Keratinocyte (primary cell): Measurements from ENCODE around the gene WIPF3. TPM values are rescaled to one million over a fixed set of nuclear protein-coding genes. Genes with fewer than 3 reads are reported as not detected.

Experiments used
- DNase-seq: peaks from one replicate; pipeline ENCODE4 v3.0.0-alpha.2; 2011; ENCODE audit warnings: low read depth, missing footprints, low spot score
- FAIRE-seq: peaks from 2 replicates; lab custom pipeline; 2011; peaks lifted over from hg19 to GRCh38; lab: Jason Lieb, UNC
- H2AFZ ChIP-seq: 2 replicates; pipeline ENCODE4 v1.6.0; 2012; ENCODE audit warnings: low read length, control low read depth, inconsistent platforms; ENCODE audit not compliant: control insufficient read depth
- H3K27ac ChIP-seq: 2 replicates; pipeline ENCODE4 v1.5.1; 2011; ENCODE audit warnings: low read length; ENCODE audit not compliant: control insufficient read depth, insufficient read depth
- H3K27me3 ChIP-seq: 3 replicates; pipeline ENCODE4 v1.6.0; 2011; ENCODE audit warnings: low read length; ENCODE audit not compliant: control insufficient read depth, insufficient read depth; ENCODE audit errors: extremely low read depth
- H3K36me3 ChIP-seq, 2 experiments: 2 replicates in 1 of 2; 3 replicates in 1 of 2; pipeline ENCODE4 v1.5.1; 2011; ENCODE audit warnings: low read length in 2 of 2, mild to moderate bottlenecking in 1 of 2; ENCODE audit not compliant: control insufficient read depth in 2 of 2, insufficient read depth in 2 of 2; ENCODE audit errors: extremely low read depth in 1 of 2
- H3K4me1 ChIP-seq: 3 replicates; pipeline ENCODE4 v1.5.1; 2011; ENCODE audit warnings: low read length; ENCODE audit not compliant: control insufficient read depth, insufficient read depth; ENCODE audit errors: extremely low read depth
- H3K4me2 ChIP-seq: 3 replicates; pipeline ENCODE4 v1.6.0; 2011; ENCODE audit warnings: low read depth, low read length; ENCODE audit not compliant: control insufficient read depth, insufficient read depth; ENCODE audit errors: extremely low read depth
- H3K4me3 ChIP-seq, 3 experiments: fragments of 200-600 bp in 1 of 3; sonication (generic) in 1 of 3; 2 replicates in 2 of 3; 3 replicates in 1 of 3; pipeline ENCODE4 v1.5.1; 2011 to 2016; ENCODE audit warnings: low read length in 3 of 3, mild to moderate bottlenecking in 3 of 3, control low read depth in 2 of 3, inconsistent platforms in 1 of 3, low read depth in 1 of 3, mixed read lengths in 1 of 3, mixed run types in 1 of 3, moderate library complexity in 1 of 3; ENCODE audit not compliant: control insufficient read depth in 2 of 3, insufficient read depth in 2 of 3; ENCODE audit errors: extremely low read depth in 1 of 3
- H3K79me2 ChIP-seq: 2 replicates; pipeline ENCODE4 v1.6.0; 2012; ENCODE audit warnings: low read length; ENCODE audit not compliant: control insufficient read depth, insufficient read depth
- H3K9ac ChIP-seq: 3 replicates; pipeline ENCODE4 v1.6.0; 2011; ENCODE audit warnings: low read length; ENCODE audit not compliant: control insufficient read depth, insufficient read depth; ENCODE audit errors: extremely low read depth
- H3K9me1 ChIP-seq: 3 replicates; pipeline ENCODE4 v1.6.0; 2011; ENCODE audit warnings: low read length; ENCODE audit not compliant: control insufficient read depth, insufficient read depth; ENCODE audit errors: extremely low read depth
- H3K9me3 ChIP-seq: 2 replicates; pipeline ENCODE4 v1.5.1; 2012; ENCODE audit warnings: low read depth, low read length; ENCODE audit not compliant: control insufficient read depth
- H4K20me1 ChIP-seq: 3 replicates; pipeline ENCODE4 v1.6.0; 2011; ENCODE audit warnings: low read length; ENCODE audit not compliant: control insufficient read depth, insufficient read depth; ENCODE audit errors: extremely low read depth
- EZH2 ChIP-seq: IDR thresholded peaks from one replicate; pipeline ENCODE4 v1.6.1; 2012; ENCODE audit warnings: inconsistent platforms, mild to moderate bottlenecking, low read length, moderate library complexity
- dilution Hi-C: fragments of 300-500 bp; cut with MboI; formaldehyde crosslinking; loops from one replicate; pipeline ENCODE4 v1.7.0; 2020; ENCODE audit warnings: low sequenced_read_pairs; ENCODE audit not compliant: extremely low pct_ligation_motif_present
- polyA plus RNA-seq, 5 experiments: library from polyadenylated mRNA; depleted of rRNA in 3 of 5; stranded (reverse) in 3 of 5; stranded (forward) in 1 of 5; unstranded in 1 of 5; fragments of >200 nt; gene quantifications; 1 replicate in 1 of 5; 2 replicates in 3 of 5; 3 replicates in 1 of 5; pipeline versions ENCODE4 v1.2.1 to v1.2.3, GENCODE V29; 2011 to 2012; ENCODE audit warnings: missing spikeins in 2 of 5, low read depth in 1 of 5, low replicate concordance in 1 of 5
- small RNA-seq, 3 experiments: library from RNA; depleted of rRNA; stranded (forward); fragments of <200 nt; gene quantifications; one replicate each; pipeline ENCODE3, GENCODE V24; 2012; ENCODE audit warnings: low read depth in 3 of 3, low replicate concordance in 1 of 3; ENCODE audit not compliant: insufficient read length in 3 of 3
- TF ChIP-seq, protein P1 (sequence below), 3 experiments: IDR thresholded peaks in 1 of 3; conservative IDR thresholded peaks in 1 of 3; optimal IDR thresholded peaks in 1 of 3; 2 replicates in 2 of 3; 3 replicates in 1 of 3; pipeline versions ENCODE3 to v1.5.1; 2011; ENCODE audit warnings: low read length in 3 of 3, mild to moderate bottlenecking in 3 of 3, moderate library complexity in 2 of 3, control low read depth in 1 of 3, inconsistent platforms in 1 of 3; ENCODE audit not compliant: insufficient read depth in 2 of 3; ENCODE audit errors: extremely low read depth in 1 of 3

Gene WIPF3
- polyA plus RNA-seq, 1 donor (not counting 4 experiments of a cell fraction or from before 2014, with no cell fraction given) = 0.04 TPM

DNA sequence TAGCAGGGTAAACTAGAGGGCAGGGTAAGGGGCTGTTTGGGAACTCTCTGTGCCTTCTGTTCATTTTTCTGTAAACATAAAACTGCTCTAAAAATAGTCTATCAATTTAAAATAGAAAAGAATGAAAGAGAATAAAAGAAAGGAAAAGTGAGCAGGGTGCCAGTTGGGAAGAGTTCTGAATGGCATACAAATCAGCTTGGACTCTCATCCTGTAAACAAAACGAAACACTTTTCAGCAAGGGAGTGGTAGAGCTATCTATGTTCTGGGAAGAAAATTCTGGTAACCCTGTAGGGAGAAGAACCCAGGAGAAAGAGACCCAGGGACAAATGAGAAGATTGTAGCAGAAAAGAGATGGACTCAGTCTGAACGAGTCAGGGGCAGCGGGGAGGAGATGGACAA lies 158.7 kb downstream of the WIPF3 start:
- H3K79me2 ChIP-seq = peaks cover 13% of the 10 kb centered on the region
- dilution Hi-C loops = no loop called here
- H4K20me1 ChIP-seq = peaks cover 6% of the 10 kb centered on the region
- H3K9ac ChIP-seq = no peak overlapping the region
- H3K9me1 ChIP-seq = no peaks in the 10 kb centered on the region
- peaks cover 1 to 5% of the 10 kb centered on the region in 2 experiments for H3K36me3 ChIP-seq
- no peaks in the 10 kb centered on the region for H3K9me3 ChIP-seq
- H3K27ac ChIP-seq = no peak overlapping the region
- DNase-seq = no peak
- no peaks in the 10 kb centered on the region for H3K27me3 ChIP-seq
- no peak overlapping the region for H2AFZ ChIP-seq
- no peak for TF ChIP-seq EZH2
- TF ChIP-seq, protein P1, sequence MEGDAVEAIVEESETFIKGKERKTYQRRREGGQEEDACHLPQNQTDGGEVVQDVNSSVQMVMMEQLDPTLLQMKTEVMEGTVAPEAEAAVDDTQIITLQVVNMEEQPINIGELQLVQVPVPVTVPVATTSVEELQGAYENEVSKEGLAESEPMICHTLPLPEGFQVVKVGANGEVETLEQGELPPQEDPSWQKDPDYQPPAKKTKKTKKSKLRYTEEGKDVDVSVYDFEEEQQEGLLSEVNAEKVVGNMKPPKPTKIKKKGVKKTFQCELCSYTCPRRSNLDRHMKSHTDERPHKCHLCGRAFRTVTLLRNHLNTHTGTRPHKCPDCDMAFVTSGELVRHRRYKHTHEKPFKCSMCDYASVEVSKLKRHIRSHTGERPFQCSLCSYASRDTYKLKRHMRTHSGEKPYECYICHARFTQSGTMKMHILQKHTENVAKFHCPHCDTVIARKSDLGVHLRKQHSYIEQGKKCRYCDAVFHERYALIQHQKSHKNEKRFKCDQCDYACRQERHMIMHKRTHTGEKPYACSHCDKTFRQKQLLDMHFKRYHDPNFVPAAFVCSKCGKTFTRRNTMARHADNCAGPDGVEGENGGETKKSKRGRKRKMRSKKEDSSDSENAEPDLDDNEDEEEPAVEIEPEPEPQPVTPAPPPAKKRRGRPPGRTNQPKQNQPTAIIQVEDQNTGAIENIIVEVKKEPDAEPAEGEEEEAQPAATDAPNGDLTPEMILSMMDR (optimal IDR thresholded peaks at IDR 0.05 in 1 of 3, IDR thresholded peaks at IDR 0.05 in 1 of 3, conservative IDR thresholded peaks at IDR 0.05 in 1 of 3; ENCODE audit: extremely low read depth in 1 of 3, insufficient read depth in 2 of 3, low read length in 3 of 3) = no peak
- no peak overlapping the region for H3K4me3 ChIP-seq
- FAIRE-seq = no peak
- no peaks in the 10 kb centered on the region for H3K4me1 ChIP-seq
- no peak overlapping the region for H3K4me2 ChIP-seq

Small RNAs within 50 kb of the gene (small RNA-seq; reads per million reads assigned to genes)
- 0 reads per million in 3 experiments for gene RF01210

Other genes starting within 250 kb of the WIPF3 start
- 0.81 to 2.0 TPM (median 1.8 TPM) in 3 replicates for gene PRR15, start 242.7 kb upstream of the WIPF3 start, polyA plus RNA-seq
- 46.0 to 58.2 TPM (median 52.3 TPM) in 3 replicates for gene SCRN1, start 183.3 kb downstream of the WIPF3 start, polyA plus RNA-seq
- 16.0 to 24.5 TPM (median 18.3 TPM) in 3 replicates for gene FKBP14, start 220.2 kb downstream of the WIPF3 start, polyA plus RNA-seq
- 5.7 to 9.6 TPM (median 6.0 TPM) in 3 replicates for gene PLEKHA8, start 221.9 kb downstream of the WIPF3 start, polyA plus RNA-seq